Measurements from ENCODE around the gene SMPDL3B.

Gene SMPDL3B, protein sequence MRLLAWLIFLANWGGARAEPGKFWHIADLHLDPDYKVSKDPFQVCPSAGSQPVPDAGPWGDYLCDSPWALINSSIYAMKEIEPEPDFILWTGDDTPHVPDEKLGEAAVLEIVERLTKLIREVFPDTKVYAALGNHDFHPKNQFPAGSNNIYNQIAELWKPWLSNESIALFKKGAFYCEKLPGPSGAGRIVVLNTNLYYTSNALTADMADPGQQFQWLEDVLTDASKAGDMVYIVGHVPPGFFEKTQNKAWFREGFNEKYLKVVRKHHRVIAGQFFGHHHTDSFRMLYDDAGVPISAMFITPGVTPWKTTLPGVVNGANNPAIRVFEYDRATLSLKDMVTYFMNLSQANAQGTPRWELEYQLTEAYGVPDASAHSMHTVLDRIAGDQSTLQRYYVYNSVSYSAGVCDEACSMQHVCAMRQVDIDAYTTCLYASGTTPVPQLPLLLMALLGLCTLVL

GRCh38 chr1:27934818-27935549, at the start of gene SMPDL3B:
TSS of gene SMPDL3B (plus strand) at chr1:27935000. CDS start at chr1:27935184, 184 bp downstream.
- POLR2A ChIA-PET: no interaction called here
- CTCF ChIA-PET: interaction anchor here (1.1 kb wide), 1 partner anchor 10 kb away, joined by 7 read pairs; no protein-coding TSS in a partner anchor
- no peak for TF ChIP-seq CTCF (IDR thresholded peaks at IDR 0.05; ENCODE audit: control extremely low read depth, extremely low read depth, low read depth, missing control alignments)
- DNase-seq (ENCODE audit: extremely low spot score): no peak

GRCh38 chr1:27885114-27885528, 49.7 kb upstream of the SMPDL3B start:
- CTCF ChIA-PET: no interaction called here
- TF ChIP-seq CTCF (IDR thresholded peaks at IDR 0.05; ENCODE audit: control extremely low read depth, extremely low read depth, low read depth, missing control alignments): no peak
- DNase-seq (ENCODE audit: extremely low spot score): no peak
- POLR2A ChIA-PET: no interaction called here

GRCh38 chr1:27885621-27886352, 49.0 kb upstream of the SMPDL3B start:
- CTCF ChIA-PET: interaction anchor here (1.8 to 2.0 kb wide), 2 partner anchors 10 to 28 kb away, joined by 6 to 8 read pairs; no protein-coding TSS in a partner anchor
- POLR2A ChIA-PET: interaction anchor here (0.7 to 2.2 kb wide), 2 partner anchors 10 to 26 kb away, joined by 3 to 10 read pairs; no protein-coding TSS in a partner anchor
- no peak for TF ChIP-seq CTCF (IDR thresholded peaks at IDR 0.05; ENCODE audit: control extremely low read depth, extremely low read depth, low read depth, missing control alignments)
- DNase-seq (ENCODE audit: extremely low spot score): no peak

- POLR2A ChIA-PET: interaction anchor here (0.7 to 2.2 kb wide), 3 partner anchors 10 to 26 kb away, joined by 3 to 10 read pairs (median 6); no protein-coding TSS in a partner anchor
- no peak for DNase-seq (ENCODE audit: extremely low spot score)
- CTCF ChIA-PET: interaction anchor here (1.8 to 2.0 kb wide), 2 partner anchors 11 to 29 kb away, joined by 6 to 8 read pairs; no protein-coding TSS in a partner anchor
- TF ChIP-seq CTCF (IDR thresholded peaks at IDR 0.05; ENCODE audit: control extremely low read depth, extremely low read depth, low read depth, missing control alignments): no peak
These were observed 48.5 kb upstream of the SMPDL3B start for GRCh38 chr1:27886353-27886679.

DNA sequence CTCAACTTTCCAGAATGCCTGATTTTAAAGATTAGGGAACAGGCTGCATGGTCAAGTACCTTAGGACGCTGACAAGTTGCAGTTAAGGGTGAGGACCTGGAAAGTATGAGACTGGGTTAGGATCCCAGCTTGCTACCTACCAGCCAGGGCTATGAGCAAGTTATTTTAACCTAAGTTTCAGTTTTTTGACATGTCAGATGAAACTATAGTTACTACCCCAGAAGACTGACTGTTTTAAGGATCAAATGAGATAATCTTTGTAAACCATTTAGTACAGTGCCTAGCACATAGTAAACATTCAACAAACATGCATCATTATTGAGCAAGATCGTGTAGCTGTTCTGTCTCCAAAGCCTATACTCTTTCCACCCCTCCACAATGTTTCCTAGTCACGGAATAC, 48.1 kb upstream of the SMPDL3B start:
- ChIA-PET POLR2A (interaction anchor here (2.0 to 2.2 kb wide), 2 partner anchors 11 to 13 kb away, joined by 6 to 10 read pairs; no protein-coding TSS in a partner anchor), CTCF (interaction anchor here (1.8 to 2.0 kb wide), 2 partner anchors 11 to 29 kb away, joined by 6 to 8 read pairs; no protein-coding TSS in a partner anchor)
- TF ChIP-seq CTCF (IDR thresholded peaks at IDR 0.05; ENCODE audit: control extremely low read depth, extremely low read depth, low read depth, missing control alignments): no peak
- no peak for DNase-seq (ENCODE audit: extremely low spot score)
